HG02970 (cell line): ENCODE measurements around the gene SHANK2.

Experiments
- ATAC-seq: cut with Tn5 transposase; IDR thresholded peaks from one replicate; pipeline ENCODE4 v1.9.1; 2021; ENCODE audit warnings: mild to moderate bottlenecking, moderate library complexity, moderate number of reproducible peaks; ENCODE audit not compliant: unreplicated experiment, low FRiP score

Gene SHANK2

GRCh38 chr11:71269603-71270511 lies 17.5 kb upstream of the SHANK2 start:
- ATAC-seq: no peak

GRCh38 chr11:71268706-71269321 lies 16.4 kb upstream of the SHANK2 start:
- no peak for ATAC-seq

GRCh38 chr11:71267807-71268421 lies 15.5 kb upstream of the SHANK2 start:
- ATAC-seq: no peak

- ATAC-seq: no peak
Measured at GRCh38 chr11:71266114-71266833, 13.9 kb upstream of the SHANK2 start.

- no peak for ATAC-seq
Measured at GRCh38 chr11:71265559-71266092, 13.2 kb upstream of the SHANK2 start.

DNA sequence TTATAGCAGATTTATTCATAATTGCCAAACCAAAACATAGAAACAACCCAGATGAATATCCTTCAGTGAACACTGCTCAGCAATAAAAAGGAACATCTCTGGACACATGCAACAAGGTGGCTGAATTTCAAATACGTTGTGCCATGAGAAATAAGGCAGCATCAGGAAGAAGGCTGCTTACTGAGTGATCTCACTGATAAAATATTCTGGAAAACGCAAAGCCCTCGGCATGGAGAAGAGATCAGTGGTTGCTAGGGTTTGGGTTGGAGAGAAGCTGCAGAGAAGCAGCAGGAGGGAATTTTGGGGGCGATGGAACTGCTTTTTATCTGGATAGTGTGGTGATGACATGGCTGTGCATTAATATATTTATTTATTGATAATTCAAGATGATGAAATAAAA lies 11.0 kb upstream of the SHANK2 start:
- no peak for ATAC-seq

GRCh38 chr11:71255800-71256479 lies 3.6 kb upstream of the SHANK2 start:
- no peak for ATAC-seq

DNA sequence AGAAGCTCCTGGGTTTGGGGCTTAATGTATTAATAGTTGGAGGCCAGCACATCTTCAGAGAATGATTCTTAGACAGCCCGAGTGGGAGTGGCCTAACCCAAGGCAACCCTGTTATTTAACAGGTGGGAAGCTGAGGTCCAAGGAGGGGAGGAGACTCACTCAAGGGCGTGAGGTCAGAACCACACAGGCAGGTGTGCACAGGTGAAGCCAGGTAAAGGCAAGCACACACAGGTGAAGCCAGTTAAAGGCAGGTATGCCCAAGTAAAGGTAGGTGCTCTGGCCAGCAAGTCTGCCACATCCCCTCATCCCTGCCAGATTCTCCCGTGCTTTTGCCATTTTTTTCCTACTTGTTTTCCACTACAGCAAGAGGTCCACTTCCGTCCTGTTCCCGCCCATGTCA lies 2.9 kb upstream of the SHANK2 start:
- no peak for ATAC-seq

- ATAC-seq: no peak
Measured at GRCh38 chr11:71253794-71254193, 1.4 kb upstream of the SHANK2 start.

DNA sequence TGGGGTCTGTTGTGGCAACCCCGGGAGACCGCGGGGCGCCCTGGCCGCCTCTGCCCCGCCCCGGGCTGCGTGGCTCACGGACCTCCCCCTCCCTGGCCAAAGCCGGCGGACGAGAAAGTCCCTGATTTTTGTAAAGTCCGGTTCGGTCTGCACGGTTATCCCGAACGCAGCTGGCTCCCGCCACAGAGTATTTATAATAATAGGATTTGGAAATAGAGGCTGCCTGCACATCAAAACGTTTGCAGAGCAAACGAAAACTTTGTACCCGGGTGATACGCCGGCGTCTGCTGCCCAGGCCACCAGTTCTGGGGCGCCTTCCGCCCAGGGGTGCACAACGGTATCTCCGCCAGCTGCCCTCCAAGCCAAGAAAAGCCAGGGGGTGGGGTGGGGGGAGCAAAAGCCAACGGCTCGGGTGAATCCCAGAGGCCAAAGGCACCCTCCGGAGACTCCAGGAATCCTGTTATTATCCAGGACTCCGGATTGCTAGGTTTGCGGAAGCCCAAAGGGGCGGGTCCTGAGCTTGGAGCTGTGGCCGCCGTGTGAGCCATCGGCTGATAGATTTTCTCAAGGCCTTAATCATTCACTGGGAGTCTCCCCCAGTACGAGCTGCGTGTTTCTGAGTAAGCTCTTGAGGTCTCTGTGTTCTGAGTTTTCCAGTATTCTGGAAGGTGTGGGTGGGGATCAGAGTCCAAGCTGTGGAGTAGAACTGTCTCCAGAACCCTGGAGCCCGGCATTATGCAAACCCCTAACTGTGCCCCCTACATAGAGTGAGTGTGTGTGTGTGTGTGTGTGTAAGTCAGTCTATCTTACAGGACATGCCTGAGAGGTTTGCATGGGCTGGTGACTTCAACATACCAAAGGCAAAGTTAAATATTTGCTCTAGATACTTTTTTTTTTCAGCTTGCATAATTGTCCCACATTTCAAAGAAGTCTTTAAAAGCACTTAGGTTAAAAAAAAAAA lies 673 bp upstream of the SHANK2 start:
- ATAC-seq: no peak

DNA sequence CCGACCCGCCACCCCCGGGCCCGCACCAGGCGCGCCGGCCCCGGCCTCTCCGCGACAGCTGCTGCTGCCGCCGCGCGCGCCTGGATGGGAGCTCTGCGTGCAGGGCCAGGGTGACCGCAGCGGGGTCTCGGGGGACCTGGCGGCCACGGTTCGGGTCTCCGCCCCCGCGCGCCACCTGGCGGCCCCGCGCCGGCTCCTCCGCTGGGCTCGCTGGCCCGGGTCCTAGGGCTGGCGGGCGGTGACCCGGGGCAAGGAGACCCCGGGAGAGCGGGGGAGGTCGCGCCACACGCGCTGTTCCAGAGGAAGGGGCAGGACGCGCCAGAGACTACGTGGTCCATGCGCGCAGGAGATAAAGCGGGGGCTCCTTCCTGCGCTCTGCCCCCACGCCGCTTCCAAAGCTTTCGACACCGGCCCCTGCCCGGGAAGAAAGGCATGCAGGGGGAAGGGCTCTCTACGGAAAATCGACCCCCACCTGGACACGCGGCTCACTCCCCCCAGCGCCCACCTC lies 562 bp downstream of the SHANK2 start:
- ATAC-seq: no peak

- ATAC-seq: no peak
Measured at GRCh38 chr11:71251151-71251721, 1.1 kb downstream of the SHANK2 start.

DNA sequence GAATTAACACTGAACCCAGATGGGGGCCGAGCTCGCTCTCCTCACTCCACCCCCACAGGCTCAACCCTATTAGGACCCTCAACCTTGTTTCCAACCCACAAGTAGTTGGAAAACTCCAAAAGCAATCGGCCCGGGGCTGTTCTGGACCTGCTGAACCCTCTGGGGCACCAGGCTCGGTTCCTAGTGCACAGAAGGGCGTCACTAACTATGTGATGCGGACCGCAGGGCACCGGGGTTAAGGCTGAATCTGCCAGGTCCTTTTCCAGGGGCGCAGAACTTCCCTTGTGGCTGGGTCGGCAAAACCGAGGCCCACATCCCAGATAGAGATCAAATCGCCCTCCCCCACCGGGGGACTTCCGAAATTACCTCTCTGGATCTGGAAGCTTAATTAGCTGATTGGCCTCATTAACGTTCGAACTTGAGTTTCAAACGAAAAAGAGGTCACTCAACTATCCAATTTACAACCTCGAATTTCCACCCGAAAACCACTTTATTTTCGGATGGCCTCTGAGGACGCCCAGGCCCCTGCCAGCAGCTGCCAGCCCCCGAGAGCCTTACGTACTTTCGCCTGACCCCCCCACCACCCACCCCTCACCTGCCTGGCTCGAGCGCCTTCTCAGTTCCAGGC lies 1.7 kb downstream of the SHANK2 start:
- ATAC-seq: no peak

- ATAC-seq: no peak
Measured at GRCh38 chr11:71249301-71249700, 3.1 kb downstream of the SHANK2 start.

DNA sequence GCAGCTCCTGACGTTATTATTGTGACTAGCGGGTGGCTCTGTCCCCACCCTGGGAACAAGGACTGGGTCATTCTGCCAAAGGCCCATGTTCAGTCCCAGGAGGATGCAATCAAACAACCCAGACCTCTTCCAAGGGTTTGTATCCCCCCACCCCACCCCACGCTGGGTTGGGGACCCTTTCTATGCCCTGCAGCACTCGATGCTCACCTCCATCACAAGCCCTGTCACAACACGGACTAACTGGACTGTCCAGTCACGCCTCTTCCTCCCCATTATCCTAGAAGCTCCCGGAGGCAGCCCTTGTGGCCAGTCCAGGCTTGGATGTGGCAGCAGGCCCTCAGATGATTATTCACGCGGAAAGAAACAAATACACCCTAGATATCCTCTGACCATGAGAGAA lies 3.7 kb downstream of the SHANK2 start:
- no peak for ATAC-seq

GRCh38 chr11:71248251-71248570 lies 4.2 kb downstream of the SHANK2 start:
- ATAC-seq: no peak

DNA sequence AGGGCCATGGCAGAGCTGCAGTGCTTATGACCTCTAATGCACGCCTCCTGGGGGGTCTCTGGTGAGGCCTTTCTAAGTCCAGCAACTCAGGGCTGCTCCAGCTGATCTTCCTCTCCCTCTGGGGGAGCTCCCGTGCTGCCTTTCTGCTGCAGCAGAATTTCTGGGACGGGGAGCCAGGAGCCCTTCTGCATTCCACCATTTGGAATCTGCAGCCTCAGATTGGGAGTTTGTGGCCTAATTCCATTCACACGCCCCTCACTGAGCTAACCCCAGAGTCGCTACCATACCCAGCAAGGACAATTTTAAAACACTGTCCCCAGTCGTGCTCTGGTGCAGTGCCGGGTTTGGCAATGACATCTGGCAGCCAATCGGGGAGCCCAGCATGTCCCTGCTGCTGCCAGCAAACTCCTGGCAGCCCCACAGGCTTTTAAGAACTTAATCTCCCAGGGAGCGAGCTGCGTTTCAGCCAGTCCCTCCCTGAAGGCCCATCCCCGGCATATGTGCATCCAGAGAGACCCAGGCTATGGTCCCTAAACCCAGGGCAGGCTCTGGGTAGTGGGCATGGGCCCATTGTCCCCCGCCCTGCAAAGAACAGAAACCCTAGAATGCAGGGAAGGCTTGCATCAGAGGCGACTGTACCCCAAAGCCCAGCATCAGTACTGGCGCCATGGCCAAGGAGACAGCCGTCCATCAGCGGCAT lies 4.7 kb downstream of the SHANK2 start:
- ATAC-seq: no peak

DNA sequence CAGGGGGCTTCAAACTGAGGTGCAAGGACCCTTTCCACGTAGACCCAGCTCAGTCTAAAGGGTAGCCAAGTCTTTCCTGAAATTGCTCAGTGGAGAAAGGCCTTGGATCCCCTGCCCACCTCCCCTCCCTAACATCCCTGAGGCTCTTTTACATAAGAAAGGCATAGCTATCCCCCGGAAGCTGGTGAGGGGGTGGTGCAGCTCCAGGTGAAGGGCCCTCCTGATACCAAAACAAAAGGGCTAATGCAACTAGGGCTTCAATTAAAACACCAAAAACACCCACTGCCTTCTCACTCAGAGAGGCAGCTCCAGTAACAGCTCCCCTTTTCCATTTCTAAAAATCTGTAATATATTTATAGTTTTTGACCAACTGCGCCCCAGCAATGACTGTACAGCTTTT lies 5.8 kb downstream of the SHANK2 start:
- no peak for ATAC-seq
